Measurements from ENCODE around the gene PNRC2. TPM values are rescaled to one million over a fixed set of nuclear protein-coding genes. Genes with fewer than 3 reads are reported as not detected.
A peak's percentile ranks its signal among the peaks of the same experiment; 100 is the strongest.

The PNRC2 gene
- total and polyA plus RNA-seq, 2 of the 13 experiments (the other 11 are each of a cell fraction or from before 2014, with no cell fraction given) = 74.9 to 97.5 TPM

- TF ChIP-seq, protein P1, sequence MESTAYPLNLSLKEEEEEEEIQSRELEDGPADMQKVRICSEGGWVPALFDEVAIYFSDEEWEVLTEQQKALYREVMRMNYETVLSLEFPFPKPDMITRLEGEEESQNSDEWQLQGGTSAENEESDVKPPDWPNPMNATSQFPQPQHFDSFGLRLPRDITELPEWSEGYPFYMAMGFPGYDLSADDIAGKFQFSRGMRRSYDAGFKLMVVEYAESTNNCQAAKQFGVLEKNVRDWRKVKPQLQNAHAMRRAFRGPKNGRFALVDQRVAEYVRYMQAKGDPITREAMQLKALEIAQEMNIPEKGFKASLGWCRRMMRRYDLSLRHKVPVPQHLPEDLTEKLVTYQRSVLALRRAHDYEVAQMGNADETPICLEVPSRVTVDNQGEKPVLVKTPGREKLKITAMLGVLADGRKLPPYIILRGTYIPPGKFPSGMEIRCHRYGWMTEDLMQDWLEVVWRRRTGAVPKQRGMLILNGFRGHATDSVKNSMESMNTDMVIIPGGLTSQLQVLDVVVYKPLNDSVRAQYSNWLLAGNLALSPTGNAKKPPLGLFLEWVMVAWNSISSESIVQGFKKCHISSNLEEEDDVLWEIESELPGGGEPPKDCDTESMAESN (CRISPR knock-in tag; conservative IDR thresholded peaks at IDR 0.05) = peak; percentile 50; the same call in 1 of the 2 replicates
- no peak for TF ChIP-seq ZNF549 (CRISPR knock-in tag; IDR thresholded peaks at IDR 0.05)
- peak; percentile 78; the same call in 1 of the 2 replicates for TF ChIP-seq ATF6 (CRISPR knock-in tag; conservative IDR thresholded peaks at IDR 0.05)
- TF ChIP-seq SNAPC2 (CRISPR knock-in tag; IDR thresholded peaks at IDR 0.05) = peak; percentile 92
- TF ChIP-seq ZSCAN29 (CRISPR knock-in tag; conservative IDR thresholded peaks at IDR 0.05) = no peak
- TF ChIP-seq RELA (CRISPR knock-in tag; IDR thresholded peaks at IDR 0.05) = 0 out of 2 replicates have a peak, but pooled peaks have one; percentile 62
- 0 out of 2 replicates have a peak, but pooled peaks have one; percentile 59 for TF ChIP-seq ZNF570 (CRISPR knock-in tag; IDR thresholded peaks at IDR 0.05; ENCODE audit: borderline replicate concordance)
- TF ChIP-seq ZNF609 (CRISPR knock-in tag; IDR thresholded peaks at IDR 0.05; ENCODE audit: borderline replicate concordance) = no peak; the same call in 1 of the 2 replicates
- no peak for TF ChIP-seq KLF13 (CRISPR knock-in tag; IDR thresholded peaks at IDR 0.05)
- no peak for TF ChIP-seq ATAD3A (CRISPR knock-in tag; IDR thresholded peaks at IDR 0.05)
- TF ChIP-seq, protein P2, sequence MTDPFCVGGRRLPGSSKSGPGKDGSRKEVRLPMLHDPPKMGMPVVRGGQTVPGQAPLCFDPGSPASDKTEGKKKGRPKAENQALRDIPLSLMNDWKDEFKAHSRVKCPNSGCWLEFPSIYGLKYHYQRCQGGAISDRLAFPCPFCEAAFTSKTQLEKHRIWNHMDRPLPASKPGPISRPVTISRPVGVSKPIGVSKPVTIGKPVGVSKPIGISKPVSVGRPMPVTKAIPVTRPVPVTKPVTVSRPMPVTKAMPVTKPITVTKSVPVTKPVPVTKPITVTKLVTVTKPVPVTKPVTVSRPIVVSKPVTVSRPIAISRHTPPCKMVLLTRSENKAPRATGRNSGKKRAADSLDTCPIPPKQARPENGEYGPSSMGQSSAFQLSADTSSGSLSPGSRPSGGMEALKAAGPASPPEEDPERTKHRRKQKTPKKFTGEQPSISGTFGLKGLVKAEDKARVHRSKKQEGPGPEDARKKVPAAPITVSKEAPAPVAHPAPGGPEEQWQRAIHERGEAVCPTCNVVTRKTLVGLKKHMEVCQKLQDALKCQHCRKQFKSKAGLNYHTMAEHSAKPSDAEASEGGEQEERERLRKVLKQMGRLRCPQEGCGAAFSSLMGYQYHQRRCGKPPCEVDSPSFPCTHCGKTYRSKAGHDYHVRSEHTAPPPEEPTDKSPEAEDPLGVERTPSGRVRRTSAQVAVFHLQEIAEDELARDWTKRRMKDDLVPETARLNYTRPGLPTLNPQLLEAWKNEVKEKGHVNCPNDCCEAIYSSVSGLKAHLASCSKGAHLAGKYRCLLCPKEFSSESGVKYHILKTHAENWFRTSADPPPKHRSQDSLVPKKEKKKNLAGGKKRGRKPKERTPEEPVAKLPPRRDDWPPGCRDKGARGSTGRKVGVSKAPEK (CRISPR knock-in tag; IDR thresholded peaks at IDR 0.05; ENCODE audit: borderline replicate concordance) = no peak
- peak; percentile 65; the same call in 1 of the 2 replicates for TF ChIP-seq NR2C2 (CRISPR knock-in tag; IDR thresholded peaks at IDR 0.05; ENCODE audit: borderline replicate concordance)
- TF ChIP-seq ZNF691 (CRISPR knock-in tag; IDR thresholded peaks at IDR 0.05; ENCODE audit: borderline replicate concordance, low read depth) = 0 out of 2 replicates have a peak, but pooled peaks have one; percentile 27
- TF ChIP-seq PHB2 (IDR thresholded peaks at IDR 0.05; ENCODE audit: partially characterized antibody) = no peak
Measured at GRCh38 chr1:23959461-23960290, at the start of gene PNRC2 (continued).
